NCI-H128 (cell line): ENCODE measurements around the gene LYRM9.
"Not testable (repeated sequence)": the region's sequence is repeated elsewhere in the genome, so short reads cannot be mapped to it uniquely, and the experiment has no call there.

ENCODE experiments used
- DNase-seq: peaks from one replicate; lab custom pipeline; 2025; ENCODE audit not compliant: unreplicated experiment; lab: John Stamatoyannopoulos, UW

LYRM9 gene

DNA sequence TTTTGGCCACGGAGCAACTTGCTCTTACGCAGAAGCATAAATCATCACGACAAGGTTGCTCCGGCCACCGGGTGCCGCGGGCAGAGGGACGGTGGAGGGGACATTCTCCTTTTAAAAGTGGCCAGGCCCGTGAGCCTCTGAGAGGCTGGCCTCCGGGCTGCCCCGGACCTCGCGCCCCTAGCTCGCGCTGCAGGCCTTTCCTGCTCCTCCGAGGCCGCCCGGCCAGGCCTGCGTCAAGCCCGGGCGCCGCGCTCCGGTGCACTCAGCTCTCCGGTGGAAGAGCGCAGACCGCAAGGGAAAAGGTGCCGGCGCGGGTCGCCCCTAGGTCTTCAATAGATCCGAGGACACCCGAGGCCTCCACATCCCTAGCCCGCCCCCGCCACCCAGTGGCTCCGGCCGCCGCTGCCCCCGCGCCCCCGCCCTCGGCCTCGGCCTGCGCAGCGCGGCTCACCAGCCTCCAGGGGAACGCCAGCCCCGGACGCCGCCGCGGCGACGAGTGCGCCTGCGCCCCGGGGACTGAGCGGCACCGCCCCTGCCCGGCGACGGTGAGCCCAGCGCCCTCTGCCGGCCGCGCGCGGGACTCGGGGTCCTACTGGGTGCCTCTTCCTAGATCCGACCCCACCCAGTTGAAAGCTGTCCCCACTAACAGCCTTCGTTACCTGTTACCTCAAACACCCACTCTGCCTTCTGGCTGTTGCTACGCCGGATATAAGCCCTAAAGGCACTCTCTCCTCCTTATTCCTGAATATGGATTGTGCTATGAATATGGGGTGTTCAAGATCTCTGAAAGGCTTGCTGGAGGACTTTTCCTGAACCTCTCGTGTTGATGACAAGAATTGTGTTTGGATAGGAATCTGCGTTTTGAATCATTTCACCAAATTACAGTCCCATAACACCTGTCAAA lies at the start of gene LYRM9:
Gene LYRM9 (minus strand): TSS at position 500 of the 904 bp plus-strand sequence. CDS start 10,671 bp downstream, outside the sequence.
- DNase-seq = peak; percentile 45

DNA sequence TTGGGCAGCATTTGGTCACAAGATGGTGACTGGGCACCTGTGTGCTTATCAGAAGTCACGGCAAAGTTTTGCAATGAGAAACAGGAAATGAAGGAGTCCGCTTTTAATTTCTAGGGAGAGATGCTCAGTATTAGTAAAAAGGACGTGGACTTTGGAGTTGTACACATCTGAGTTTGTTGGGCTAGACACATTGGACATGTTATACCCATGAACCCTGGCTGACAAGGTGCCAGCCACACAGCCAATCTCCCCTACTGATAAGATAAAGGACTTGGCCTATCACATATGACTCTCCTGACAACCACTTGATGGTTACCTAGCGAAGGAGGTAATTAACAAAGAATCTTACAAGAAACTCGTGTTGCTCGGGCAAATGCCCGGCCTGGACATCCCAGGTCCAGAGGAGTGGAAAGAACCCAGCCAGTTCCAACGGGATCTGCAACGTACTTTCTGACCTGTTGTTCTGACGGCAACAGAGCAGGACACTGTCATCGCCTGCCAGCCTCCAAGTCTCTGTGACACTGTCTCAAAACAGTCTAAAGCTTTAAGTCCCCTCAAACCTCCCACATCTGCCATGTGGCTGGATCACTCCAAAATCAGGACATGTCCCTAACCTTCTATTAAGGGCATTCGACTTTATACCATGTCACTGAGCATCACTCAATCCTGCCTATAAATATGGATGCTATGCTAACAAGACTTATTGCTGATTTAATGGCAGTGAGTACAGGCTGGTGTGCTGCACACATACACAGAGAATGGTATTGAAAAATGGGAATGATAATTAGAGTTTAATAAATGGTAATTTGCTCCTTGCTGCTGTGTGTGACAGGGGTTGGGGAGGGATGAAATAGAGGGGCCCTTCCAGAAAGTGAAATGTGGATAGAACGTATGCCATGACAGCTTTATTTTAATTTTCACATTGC lies 47.6 kb upstream of the LYRM9 start:
- DNase-seq = no peak

DNA sequence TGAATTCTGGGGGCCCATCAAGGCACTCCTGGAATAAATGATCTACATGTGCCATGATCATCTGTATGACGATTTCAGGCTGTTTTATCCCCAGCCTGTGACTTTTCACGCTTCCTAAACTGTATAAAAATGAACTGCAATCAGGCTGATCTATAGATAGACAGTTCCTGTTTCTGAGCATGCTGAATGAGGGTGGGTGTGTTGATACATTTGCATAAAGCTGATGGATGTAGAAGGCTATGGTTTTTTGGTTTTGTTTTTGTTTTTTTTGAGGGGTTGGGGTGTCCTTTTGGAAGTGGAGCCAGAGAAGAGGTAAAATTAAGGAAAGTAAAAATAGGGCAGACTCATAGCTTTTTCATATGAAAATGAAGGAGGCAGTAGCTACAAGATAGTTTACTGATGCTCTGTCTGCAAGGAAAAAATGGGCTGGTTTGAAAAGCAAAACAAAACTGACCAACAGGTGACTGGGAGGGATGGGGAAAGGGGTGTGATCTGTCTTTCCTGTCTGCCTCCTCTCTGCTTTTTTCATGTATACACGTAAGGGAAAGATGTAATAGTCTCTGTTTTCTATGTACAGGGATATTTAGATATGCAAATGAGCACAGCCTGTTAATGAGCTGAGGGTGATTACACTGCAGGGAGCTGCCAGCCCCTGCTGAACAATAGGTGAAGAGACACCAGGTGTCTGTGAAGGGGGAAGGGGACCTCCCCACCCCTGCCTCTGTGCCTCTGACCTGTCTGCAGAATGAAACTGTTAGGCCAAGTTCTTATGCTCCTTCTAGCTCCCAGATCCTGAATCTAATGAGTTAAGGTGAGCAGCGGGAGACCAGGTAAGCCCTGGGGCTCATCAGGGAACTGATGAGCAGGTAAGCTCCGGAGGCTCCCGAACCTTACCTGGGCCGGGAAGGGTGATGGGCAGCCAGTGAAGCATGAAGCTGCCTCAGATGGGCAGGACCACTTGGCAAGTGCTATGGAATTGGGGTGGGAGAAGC lies 46.6 kb upstream of the LYRM9 start:
- DNase-seq = no peak

DNA sequence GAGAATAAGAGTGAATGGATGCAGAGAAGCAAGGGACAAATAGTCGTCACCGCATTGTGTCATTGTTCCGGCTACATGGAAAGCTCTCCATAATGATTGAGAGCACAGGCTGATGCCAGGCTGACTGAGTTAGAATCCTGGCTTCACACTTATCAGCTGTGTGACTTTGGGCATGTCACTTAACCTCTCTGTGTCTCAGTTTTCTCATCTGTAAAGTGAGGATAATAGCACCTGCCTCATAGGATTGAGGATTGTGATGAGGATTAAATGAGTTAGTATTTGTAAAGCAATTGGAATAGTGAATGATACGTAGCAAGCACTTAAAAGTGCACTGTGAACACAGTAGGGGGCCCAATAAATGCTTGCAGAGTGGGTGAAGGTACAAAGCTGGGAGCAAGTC lies 45.7 kb upstream of the LYRM9 start:
- no peak for DNase-seq

DNA sequence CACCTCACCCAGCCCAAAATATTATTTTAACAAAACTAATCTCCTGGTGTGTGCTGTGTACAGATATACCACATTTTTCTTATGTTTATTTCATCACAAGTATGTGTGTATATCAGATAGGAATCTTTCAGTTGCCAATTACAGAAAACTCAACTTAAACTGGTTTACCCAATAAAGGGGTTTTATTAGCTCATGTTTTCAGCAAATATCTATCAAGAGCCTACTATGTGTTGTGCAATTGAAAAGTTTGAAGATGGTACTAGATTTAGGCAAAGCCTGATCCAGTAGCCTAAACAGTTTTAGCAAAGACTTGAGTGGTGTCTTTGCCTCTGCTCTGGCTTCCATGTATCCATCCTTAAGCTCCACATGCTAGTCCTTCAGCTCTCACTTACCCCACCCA lies 45.1 kb upstream of the LYRM9 start:
- DNase-seq = no peak

DNA sequence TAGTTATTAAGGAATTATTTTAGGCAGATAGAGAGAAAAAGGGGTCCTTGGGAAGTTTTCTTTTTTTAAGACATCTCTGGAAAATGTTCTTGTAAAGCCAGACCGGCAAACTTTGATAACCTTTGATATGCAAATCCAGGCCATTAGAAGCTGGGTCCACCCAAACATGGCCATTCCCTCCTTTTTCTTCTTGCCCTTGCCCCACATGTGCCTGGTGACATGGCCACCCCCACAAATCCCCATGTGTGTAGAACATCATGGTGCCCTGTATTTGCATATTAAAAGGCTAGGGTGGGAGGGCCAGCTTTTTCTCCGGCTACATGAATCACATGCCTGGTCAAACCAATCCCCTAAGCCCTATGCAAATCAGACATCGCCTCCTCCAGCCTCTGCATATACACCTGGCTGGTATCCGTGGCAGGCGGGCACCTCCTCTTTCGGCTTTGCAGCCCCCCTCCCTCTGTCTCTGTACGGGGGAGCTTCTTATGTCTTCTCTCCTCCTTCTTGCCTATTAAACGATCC lies 43.9 kb upstream of the LYRM9 start:
- no peak for DNase-seq

DNA sequence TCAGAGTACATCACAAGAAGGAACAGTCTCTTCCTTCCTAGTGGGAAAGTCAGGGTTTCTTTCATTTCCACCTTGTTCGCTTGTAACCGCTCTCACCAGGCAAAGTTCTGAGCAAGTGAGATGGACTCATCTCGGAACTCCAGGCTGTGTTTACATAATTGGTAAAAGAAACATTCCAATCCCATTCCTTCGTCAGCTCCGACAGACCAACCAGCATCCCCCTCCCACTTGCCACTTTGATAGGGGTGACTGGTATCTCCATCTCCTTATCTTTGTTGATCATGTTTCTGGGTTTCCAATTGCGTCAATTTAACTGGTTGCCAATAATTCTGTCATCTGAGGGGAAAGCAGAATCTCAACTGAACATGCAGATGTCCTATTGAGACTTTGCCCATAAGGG lies 36.8 kb upstream of the LYRM9 start:
- no peak for DNase-seq

DNA sequence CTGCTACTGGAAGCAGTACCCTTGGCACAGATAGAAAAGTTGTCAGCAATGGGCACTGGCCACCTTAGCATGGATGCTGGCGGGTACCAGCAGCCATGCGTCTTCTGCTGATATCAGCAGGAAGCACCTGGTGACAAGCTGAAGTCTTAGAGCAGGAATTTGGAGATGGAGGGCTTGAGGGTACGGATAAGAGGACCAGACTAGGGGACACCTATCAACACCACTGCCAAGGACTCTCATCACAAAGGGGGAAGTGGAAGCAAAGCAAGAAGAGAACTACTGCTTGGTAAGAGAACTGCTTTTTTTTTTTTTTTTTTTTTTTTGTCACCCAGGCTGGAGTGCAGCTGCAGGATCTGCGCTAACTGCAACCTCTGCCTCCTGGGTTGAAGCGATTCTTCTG lies 35.4 kb upstream of the LYRM9 start:
- DNase-seq = no peak

DNA sequence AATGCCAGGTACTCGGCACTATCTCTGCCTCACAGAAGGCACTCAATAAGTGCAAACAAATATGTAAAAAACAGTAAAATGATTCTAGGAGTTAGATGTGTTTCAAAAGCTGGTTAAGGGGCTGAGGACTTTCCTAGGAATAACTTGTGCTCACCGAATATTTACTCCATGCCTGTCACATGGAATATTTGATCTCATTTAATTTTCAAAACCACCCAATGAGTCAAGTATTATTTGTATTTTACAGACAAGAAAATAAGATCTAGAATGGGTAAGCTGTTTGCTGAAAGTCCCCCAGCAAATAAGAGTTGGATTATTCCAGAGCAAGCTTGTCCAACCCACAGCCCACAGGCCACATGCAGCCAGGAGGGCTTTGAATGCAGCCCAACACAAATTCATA lies 34.6 kb upstream of the LYRM9 start:
- DNase-seq = no peak

DNA sequence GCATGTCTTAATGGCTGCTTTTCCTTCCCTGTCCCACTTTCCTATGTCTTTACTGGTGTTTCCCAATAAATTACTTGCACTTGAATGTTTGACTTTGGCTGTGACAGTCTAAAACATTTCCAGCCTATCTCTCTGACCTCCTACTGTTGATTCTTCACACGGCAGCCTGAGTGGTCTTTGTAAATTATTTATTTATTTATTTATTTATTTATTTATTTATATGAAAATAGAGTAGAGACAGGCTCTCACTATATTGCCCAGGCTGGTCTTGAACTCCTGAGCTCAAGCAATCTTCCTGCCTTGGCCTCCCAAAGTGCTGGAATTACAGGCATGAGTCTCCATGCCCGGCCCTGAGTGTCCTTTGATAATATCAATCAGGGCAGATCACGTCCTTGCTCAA lies 28.4 kb upstream of the LYRM9 start:
- no peak for DNase-seq

DNA sequence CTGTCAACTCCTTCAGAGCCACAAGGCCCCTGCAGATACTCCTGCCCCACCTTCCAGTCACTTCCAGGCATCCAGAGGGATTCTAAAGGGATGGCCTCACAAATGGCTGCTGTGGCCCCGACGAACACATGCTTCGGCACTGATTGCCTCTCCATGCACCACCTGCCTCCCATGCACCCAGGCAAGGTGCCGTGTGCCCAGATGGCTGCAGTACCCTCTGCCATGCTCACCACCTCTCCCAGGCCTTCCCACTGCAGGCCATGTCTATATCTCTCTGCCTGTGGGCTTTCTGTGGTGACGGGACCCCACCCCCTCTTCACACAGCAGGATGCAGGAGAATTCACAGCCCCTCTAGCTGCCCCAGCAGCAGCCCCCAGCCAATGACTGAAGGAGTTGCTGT lies 27.9 kb upstream of the LYRM9 start:
- DNase-seq = no peak

DNA sequence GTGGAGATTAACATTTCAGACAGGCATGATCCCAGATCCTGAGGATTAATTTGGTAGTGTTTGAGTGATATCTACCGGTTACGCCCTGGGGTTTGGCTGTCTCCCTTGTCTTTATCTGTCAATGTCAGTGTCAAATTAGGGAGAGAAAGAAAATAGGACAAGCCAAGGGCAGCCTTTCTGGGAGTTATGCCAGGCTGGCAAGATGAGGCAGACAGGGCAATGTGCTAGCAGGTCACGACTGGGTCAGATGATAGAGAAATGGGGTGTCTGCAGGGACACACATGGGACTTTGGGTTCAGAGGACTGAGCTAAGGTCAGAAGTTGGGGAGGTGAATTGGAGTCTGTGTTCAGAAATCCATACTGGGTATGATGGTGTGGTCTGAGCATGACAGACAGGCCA lies 27.4 kb upstream of the LYRM9 start:
- no peak for DNase-seq

DNA sequence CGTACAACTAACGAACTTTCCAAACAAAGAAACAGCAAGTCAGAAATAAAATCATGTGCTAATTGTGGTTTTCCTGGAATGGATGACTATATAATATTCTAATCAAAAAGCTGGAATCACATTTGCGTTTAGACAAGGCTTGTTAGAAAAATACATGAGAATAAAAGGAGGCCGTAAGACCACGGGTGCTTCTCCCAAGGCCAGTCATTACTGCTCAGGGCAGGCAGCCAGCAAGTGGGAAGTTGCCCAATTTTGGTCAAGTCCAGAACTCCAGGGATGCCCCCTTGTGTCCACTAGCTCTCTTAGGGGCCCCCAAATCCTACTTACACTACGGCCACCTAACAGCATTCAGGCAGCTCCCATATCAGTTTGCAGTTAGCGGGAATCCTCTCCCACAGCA lies 25.9 kb upstream of the LYRM9 start:
- no peak for DNase-seq

DNA sequence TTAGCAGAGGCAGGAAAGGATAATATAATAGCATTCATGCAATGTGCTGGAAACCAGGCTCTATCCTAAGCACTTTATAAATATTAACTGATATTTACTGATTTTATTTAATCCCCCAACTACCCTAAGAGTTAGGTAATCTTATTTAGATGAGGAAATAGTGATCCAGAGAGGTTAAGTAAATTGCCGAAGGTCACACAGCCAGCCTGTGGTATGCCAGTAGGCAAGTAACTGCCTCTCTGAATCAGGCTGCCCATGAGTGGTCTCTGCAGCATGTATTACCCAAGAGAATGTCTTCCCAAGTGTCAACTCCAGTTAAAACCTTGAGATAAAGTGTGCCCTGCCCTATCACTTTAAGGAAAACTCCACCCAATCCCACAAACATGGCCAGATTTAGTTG lies 25.3 kb upstream of the LYRM9 start:
- no peak for DNase-seq

DNA sequence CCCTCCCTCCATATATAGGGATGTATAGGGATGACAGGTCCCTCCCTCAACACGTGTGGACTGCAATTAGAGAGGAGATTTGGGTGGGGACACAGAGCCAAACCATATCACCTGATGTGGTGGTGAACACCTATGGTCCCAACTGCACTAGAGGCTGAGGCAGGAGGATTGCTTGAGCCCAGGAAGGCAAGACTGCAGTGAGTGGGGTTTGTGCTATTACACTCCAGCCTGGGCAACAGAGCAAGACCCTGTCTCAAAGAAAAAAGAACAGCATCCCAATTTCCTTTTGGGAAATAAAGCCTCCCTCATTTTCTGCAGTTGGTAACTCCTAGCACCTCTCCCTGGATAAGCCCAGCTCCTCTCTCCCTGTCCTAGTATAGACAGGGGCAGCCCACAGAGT lies 23.8 kb upstream of the LYRM9 start:
- DNase-seq = no peak

DNA sequence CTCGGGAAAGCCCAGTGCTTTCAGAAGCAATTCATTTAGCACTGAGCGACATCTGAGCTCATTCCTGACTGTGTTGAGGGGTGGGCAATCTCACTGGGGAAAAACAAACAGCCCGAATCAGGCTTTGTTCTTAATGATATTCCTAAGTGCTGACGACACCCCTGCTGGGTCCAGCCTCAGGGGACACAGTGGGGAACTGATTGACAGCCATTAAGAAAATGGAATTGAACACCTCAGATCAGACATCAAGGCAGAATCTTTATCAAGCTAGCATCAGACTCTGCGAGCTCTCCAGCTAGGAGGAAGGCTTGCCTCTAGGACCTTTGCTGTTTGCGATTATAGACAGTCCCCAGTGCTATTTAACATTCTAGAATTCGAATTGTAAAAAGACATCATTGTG lies 22.5 kb upstream of the LYRM9 start:
- DNase-seq = no peak

DNA sequence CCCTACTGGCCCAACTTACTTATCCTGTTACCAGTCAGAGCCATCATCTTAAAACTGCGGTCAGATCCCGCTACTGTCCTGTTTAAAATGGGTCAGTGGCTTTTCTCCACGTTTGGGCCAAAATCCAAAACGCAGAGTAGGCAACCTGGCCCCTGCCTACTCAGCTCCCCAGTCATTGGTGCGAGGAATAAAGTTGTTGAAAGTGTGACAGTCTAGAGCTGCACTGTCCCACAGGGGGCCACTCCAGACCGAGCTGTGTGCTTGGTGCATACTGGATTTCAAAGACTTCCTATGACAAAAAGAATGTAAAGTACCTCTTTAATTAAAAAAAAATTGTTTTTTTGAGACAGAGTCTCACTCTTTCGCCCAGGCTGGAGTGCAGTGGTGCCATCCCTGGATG lies 21.2 kb upstream of the LYRM9 start:
- no peak for DNase-seq

DNA sequence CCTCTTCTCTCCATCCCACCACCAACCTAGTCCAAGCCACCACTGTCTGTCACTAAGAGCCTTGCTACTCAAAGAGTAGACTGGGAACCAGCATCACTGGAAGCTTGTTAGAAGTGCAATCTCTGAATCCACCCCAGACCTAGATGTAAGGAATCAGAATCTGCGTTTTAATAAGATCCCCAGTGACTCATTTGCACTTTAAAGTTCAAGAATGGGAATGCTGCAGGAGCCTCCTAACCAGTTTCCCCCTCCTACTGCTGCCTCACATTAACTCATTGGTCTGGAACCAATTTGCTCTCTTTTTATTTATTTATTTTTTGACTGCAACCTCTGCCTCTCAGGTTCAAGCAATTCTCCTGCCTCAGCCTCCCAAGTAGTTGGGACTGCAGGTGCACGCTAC lies 19.8 kb upstream of the LYRM9 start:
- no peak for DNase-seq

DNA sequence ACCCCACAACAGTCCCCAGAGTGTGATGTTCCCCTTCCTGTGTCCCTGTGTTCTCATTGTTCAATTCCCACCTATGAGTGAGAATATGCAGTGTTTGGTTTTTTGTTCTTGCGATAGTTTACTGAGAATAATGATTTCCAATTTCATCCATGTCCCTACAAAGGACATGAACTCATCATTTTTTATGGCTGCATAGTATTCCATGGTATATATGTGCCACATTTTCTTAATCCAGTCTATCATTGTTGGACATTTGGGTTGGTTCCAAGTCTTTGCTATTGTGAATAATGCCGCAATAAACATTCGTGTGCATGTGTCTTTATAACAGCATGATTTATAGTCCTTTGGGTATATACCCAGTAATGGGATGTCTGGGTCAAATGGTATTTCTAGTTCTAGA lies 19.1 kb upstream of the LYRM9 start:
- DNase-seq = not testable (repeated sequence)

DNA sequence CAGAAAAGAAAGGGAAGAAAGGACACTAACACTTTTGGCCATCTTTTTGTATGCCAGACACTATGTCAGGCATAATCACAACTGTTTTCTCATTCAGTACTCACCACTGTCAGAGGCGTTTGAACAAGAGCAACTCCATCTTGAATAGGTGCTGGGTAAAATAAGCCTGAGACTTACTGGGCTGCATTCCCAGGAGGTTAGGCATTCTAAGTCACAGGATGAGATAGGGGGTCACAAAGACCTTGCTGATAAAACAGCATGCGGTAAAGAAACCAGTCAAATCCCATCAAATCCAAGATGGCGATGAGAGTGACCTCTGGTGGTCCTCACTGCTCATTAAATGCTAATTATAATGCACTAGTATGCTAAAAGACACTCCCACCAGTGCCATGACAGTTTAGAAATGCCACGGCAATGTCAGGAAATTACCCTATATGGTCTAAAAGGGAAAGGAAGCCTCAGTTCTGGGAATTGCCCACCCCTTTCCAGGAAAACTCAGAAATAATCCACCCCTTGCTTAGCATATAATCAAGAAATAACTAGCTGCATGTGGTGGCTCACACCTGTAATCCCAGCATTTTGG lies 14.9 kb upstream of the LYRM9 start:
- no peak for DNase-seq
